Measurements from ENCODE around the gene HIPK2. TPM values are rescaled to one million over a fixed set of nuclear protein-coding genes. Genes with fewer than 3 reads are reported as not detected.

Gene HIPK2
- total and polyA plus RNA-seq, 2 experiments from 2014 or later = 7.3 to 16.9 TPM

DNA sequence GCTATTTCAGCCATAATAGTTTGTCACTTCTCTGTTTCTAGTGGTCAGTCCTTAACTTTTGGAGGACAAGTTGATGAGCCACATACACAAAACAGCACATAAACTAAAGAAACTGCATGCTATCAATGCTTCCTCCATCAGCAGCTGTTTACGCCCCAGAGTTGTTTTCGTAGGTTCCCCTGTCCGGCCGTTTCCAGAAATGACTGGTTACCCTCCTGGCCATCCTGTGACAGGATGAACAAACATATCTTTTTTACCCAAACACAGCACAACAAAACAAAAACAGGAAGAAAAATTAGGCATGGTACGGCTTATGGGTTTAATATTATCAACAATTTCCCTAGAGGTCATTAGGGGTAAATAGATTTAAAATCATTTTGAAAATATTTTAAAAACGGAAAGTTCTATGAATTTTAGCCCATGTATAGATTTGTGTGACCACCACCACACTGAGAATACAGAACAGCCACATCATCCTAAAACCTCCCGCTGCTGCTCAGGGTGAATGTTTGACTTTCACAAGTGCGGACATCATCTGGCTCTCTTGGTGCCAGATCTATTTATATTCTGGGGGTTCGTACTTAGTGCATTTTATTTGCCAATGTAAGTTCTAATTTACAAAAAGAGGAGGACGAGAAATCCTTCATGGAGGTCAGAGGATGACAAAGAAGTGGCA lies 74.8 kb downstream of the HIPK2 start (continued):
- TF ChIP-seq ZNF114 (CRISPR knock-in tag; IDR thresholded peaks at IDR 0.05) = no peak
- TF ChIP-seq EZH2 (IDR thresholded peaks at IDR 0.05; ENCODE audit: low read depth, unreplicated experiment) = no peak
- no peak for TF ChIP-seq JUNB (IDR thresholded peaks at IDR 0.05; ENCODE audit: unreplicated experiment)
- no peak for TF ChIP-seq EZH2phosphoT487 (IDR thresholded peaks at IDR 0.05; ENCODE audit: unreplicated experiment)
- no peak for TF ChIP-seq NANOG (IDR thresholded peaks at IDR 0.05; ENCODE audit: borderline replicate concordance)
- no peak for TF ChIP-seq REST (IDR thresholded peaks at IDR 0.05; ENCODE audit: unreplicated experiment)
- no peak for TF ChIP-seq STAT1 (IDR thresholded peaks at IDR 0.05; ENCODE audit: unreplicated experiment)
- no peak for TF ChIP-seq CREB1 (CRISPR knock-in tag; IDR thresholded peaks at IDR 0.05; ENCODE audit: low read depth)
- no peak for TF ChIP-seq ZNF331 (CRISPR knock-in tag; IDR thresholded peaks at IDR 0.05; ENCODE audit: low read depth)
- no peak for TF ChIP-seq ETS1 (IDR thresholded peaks at IDR 0.05)
- TF ChIP-seq POLR2AphosphoS5 (IDR thresholded peaks at IDR 0.05; ENCODE audit: low read depth) = no peak

DNA sequence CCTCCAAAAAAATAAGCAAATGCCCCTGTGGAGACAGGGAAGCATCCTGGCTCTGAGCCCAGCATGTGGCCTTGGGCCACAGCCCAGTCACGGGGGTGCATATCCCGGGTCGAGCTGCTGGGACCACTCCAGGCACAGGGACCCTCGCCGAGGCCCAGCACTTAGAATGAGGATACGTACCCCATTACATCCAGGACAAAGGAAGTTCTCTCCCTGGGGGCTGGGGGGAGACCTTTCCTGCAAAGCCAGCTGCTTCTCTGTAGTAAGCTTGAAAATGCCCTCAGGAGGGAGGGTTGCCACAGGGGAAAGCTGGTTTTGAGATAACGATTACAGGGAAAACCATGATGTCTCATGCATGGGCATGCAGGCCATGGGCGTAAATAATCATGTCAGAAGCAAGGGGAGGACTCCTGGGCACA lies 75.5 kb downstream of the HIPK2 start:
- no peak overlapping the region for H3K4me2 ChIP-seq
- H3K4me1 ChIP-seq (ENCODE audit: insufficient read depth) = peaks cover 5% of the 10 kb centered on the region; the same call in 1 of the 2 replicates
- no peaks in the 10 kb centered on the region for H4K20me1 ChIP-seq (replicated peaks; ENCODE audit: insufficient read depth)
- Mint-ChIP-seq H3K27me3 (ENCODE audit: insufficient read depth, low read depth, poor library complexity) (peaks cover 7% of the 10 kb centered on the region), H3K9me3 (no peaks in the 10 kb centered on the region), H3K27ac (no peak overlapping the region), H3K4me3 (no peak overlapping the region), H3K4me1 (peaks cover 31% of the 10 kb centered on the region), H3K36me3 (ENCODE audit: low read depth) (no peaks in the 10 kb centered on the region)
- H3K27ac ChIP-seq (ENCODE audit: low read depth) = no peak overlapping the region
- no peaks in the 10 kb centered on the region for H3K9me2 ChIP-seq (ENCODE audit: insufficient read depth)
- no peaks in the 10 kb centered on the region for H3K36me3 ChIP-seq (ENCODE audit: insufficient read depth)
- H3K79me2 ChIP-seq (replicated peaks; ENCODE audit: insufficient read depth) = no peaks in the 10 kb centered on the region; the same call in 1 of the 2 replicates
- no peaks in the 10 kb centered on the region for H3K27me3 ChIP-seq (ENCODE audit: insufficient read depth)
- ATAC-seq = peak; percentile 14
- no peak for DNase-seq (ENCODE audit: low spot score)
- H2AFZ ChIP-seq = no peak overlapping the region
- H3K4me3 ChIP-seq = no peak overlapping the region
- no peaks in the 10 kb centered on the region for H3F3A ChIP-seq (replicated peaks; ENCODE audit: low read depth)
- no peak for TF ChIP-seq CREB1 (CRISPR knock-in tag; IDR thresholded peaks at IDR 0.05; ENCODE audit: low read depth)
- TF ChIP-seq CTCF (conservative IDR thresholded peaks at IDR 0.05; ENCODE audit: low read depth in 2 of 2) = no peak
- TF ChIP-seq, protein P1, sequence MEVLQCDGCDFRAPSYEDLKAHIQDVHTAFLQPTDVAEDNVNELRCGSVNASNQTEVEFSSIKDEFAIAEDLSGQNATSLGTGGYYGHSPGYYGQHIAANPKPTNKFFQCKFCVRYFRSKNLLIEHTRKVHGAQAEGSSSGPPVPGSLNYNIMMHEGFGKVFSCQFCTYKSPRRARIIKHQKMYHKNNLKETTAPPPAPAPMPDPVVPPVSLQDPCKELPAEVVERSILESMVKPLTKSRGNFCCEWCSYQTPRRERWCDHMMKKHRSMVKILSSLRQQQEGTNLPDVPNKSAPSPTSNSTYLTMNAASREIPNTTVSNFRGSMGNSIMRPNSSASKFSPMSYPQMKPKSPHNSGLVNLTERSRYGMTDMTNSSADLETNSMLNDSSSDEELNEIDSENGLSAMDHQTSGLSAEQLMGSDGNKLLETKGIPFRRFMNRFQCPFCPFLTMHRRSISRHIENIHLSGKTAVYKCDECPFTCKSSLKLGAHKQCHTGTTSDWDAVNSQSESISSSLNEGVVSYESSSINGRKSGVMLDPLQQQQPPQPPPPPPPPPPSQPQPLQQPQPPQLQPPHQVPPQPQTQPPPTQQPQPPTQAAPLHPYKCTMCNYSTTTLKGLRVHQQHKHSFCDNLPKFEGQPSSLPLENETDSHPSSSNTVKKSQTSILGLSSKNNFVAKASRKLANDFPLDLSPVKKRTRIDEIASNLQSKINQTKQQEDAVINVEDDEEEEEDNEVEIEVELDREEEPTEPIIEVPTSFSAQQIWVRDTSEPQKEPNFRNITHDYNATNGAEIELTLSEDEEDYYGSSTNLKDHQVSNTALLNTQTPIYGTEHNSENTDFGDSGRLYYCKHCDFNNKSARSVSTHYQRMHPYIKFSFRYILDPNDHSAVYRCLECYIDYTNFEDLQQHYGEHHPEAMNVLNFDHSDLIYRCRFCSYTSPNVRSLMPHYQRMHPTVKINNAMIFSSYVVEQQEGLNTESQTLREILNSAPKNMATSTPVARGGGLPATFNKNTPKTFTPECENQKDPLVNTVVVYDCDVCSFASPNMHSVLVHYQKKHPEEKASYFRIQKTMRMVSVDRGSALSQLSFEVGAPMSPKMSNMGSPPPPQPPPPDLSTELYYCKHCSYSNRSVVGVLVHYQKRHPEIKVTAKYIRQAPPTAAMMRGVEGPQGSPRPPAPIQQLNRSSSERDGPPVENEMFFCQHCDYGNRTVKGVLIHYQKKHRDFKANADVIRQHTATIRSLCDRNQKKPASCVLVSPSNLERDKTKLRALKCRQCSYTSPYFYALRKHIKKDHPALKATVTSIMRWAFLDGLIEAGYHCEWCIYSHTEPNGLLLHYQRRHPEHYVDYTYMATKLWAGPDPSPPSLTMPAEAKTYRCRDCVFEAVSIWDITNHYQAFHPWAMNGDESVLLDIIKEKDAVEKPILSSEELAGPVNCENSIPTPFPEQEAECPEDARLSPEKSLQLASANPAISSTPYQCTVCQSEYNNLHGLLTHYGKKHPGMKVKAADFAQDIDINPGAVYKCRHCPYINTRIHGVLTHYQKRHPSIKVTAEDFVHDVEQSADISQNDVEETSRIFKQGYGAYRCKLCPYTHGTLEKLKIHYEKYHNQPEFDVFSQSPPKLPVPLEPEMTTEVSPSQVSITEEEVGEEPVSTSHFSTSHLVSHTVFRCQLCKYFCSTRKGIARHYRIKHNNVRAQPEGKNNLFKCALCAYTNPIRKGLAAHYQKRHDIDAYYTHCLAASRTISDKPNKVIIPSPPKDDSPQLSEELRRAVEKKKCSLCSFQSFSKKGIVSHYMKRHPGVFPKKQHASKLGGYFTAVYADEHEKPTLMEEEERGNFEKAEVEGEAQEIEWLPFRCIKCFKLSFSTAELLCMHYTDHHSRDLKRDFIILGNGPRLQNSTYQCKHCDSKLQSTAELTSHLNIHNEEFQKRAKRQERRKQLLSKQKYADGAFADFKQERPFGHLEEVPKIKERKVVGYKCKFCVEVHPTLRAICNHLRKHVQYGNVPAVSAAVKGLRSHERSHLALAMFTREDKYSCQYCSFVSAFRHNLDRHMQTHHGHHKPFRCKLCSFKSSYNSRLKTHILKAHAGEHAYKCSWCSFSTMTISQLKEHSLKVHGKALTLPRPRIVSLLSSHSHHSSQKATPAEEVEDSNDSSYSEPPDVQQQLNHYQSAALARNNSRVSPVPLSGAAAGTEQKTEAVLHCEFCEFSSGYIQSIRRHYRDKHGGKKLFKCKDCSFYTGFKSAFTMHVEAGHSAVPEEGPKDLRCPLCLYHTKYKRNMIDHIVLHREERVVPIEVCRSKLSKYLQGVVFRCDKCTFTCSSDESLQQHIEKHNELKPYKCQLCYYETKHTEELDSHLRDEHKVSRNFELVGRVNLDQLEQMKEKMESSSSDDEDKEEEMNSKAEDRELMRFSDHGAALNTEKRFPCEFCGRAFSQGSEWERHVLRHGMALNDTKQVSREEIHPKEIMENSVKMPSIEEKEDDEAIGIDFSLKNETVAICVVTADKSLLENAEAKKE (CRISPR knock-in tag; IDR thresholded peaks at IDR 0.05) = no peak

Measured in GM23338 (cell line).